HG03095 (cell line): ENCODE data around the gene SDR42E2.
"Not testable (repeated sequence)": the region's sequence is repeated elsewhere in the genome, so short reads cannot be mapped to it uniquely, and the experiment has no call there.

Experiments used
- ATAC-seq: cut with Tn5 transposase; IDR thresholded peaks from one replicate; pipeline ENCODE4 v1.9.1; 2021; ENCODE audit warnings: moderate library complexity; ENCODE audit not compliant: unreplicated experiment

SDR42E2 gene

GRCh38 chr16:22161999-22162655, at the start of gene SDR42E2:
Gene SDR42E2, plus strand, starts transcription at chr16:22162506. Its CDS starts 3,077 bp downstream, at chr16:22165583.
- no peak for ATAC-seq

- ATAC-seq: no peak
Observed at GRCh38 chr16:22116095-22116700, 46.1 kb upstream of the SDR42E2 start.

DNA sequence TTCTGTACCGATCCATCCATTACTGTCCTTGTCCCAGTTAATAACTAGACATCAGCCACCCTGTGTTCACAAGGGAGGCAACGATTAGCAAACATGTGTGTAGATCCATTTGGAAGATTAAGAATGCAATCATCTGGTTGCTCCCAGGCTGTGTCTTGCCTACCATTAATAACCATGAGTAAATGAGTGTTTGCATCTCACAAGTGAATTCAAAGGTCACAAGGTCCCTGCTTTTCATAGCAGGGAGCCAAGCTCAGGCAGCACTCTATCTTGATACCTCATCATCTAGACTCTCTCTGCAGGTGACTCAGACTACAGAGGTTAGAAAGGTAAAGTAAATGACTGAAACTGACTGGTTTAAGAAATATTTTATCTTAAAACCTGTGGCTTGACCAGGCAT, 44.7 kb upstream of the SDR42E2 start:
- no peak for ATAC-seq

DNA sequence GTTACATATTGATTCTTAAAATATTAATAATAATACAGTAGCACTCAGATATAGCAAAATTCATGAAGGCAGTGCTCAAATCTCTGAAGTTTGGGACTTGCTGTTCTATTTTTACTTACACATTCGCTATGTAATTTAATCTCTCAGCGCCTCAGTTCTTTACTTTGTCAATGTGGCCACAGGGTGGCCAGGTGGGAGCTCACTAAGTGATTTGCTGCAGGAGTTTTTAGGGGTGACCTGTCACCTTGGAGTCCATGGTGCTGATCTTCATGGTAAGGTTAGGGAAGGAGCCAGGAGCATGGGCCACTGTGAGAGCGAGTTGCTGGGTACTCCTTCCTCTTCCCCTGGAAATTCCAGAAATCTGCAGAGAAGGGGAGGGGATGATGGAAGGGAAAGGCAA, 41.9 kb upstream of the SDR42E2 start:
- no peak for ATAC-seq

- no peak for ATAC-seq
Observed at GRCh38 chr16:22122239-22122638, 40.1 kb upstream of the SDR42E2 start.

GRCh38 chr16:22123146-22123545, 39.2 kb upstream of the SDR42E2 start:
- ATAC-seq: no peak

DNA sequence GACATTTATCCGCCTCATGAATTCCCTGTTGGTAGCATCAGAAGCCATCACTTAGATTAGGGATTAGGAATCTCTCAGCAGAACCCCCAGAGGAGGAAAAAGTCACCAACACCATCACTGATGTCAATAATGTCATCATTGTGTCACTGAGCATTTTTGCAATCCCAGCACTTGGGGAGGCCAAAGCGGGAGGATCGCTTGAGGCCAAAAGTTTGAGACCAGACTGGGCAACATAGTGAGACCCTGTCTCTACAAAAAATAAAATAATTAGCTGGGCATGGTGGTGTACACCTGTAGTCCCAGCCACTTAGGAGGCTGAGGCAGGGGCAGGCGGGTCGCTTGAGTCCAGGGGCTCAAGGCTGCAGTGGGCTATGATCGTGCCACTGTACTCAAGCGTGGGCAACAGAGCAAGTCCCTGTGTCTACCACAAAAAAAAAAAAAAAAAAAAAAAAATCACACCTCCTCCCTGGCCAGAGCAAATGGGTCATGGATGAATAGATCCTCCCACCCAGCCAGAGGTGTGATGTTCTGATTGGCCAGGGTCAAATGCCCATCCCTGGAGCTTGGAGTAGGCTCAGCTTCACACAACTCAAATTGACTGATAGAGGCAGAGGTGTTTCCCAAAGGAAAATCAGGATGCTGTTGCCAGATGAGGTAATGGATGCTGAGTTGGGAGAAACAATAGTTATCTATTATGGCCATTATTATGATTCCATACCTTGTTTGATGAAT, 38.4 kb upstream of the SDR42E2 start:
- ATAC-seq: no peak

DNA sequence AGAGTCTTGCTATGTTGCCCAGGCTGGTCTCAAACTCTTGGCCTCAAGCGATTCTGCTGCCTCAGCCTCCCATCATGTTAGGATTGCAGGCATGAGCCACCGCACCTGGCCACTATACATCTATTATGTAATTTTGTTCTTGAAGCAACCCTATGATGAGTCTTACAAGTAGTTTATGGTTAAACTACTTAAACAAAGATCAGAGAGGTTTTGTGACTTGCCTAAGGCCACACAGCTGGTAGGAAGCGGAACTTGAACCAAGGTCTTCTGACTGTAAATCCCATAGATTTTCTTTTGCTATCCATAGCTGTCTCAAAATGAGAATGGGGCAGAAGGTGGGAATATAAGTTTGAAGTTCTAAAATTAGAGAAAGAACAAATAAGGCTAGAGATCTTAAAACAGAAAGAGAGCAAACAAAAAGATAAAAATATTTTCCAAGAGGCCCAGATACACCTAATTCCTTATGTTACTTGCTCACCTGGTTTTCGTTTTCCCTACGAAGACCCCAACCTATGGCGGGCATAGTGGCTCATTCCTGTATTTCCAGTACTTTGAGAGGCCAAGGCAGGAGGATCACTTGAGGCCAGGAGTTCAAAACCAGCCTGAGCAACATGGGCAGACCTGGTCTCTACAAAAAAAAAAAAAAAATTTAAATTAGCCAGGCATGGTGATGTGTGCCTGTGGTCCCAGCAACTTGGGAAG, 37.6 kb upstream of the SDR42E2 start:
- ATAC-seq: no peak

- no peak for ATAC-seq
Observed at GRCh38 chr16:22126037-22126558, 36.2 kb upstream of the SDR42E2 start.

GRCh38 chr16:22128537-22128936, 33.8 kb upstream of the SDR42E2 start:
- ATAC-seq: not testable (repeated sequence)

GRCh38 chr16:22130528-22130927, 31.8 kb upstream of the SDR42E2 start:
- ATAC-seq: no peak

DNA sequence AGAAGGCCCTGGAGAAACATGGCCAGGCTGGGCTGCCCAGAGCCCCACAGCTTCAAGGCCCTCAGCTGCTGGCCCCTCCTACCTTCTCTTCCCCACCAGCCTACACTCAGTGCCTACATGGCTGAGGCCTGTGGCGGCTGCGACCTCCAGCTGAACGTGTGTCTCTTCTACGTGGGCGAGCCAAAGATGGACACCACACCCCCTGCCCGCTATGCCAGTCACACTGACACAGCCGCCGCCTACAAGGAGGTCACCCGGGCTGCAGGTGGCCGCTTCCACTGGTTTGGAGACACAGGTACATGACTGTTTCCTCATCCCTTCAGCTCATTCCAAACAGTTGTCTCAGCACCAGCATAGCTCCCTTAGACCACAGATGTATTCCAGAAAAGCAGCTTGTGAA, 29.5 kb upstream of the SDR42E2 start:
- no peak for ATAC-seq

- ATAC-seq: no peak
Observed at GRCh38 chr16:22138482-22138881, 23.8 kb upstream of the SDR42E2 start.

- ATAC-seq: no peak
Observed at GRCh38 chr16:22139008-22139407, 23.3 kb upstream of the SDR42E2 start.

- ATAC-seq: no peak
Observed at GRCh38 chr16:22139732-22140131, 22.6 kb upstream of the SDR42E2 start.

GRCh38 chr16:22141767-22142166, 20.5 kb upstream of the SDR42E2 start:
- no peak for ATAC-seq

GRCh38 chr16:22144520-22144919, 17.8 kb upstream of the SDR42E2 start:
- ATAC-seq: no peak

GRCh38 chr16:22147853-22148252, 14.5 kb upstream of the SDR42E2 start:
- no peak for ATAC-seq

- ATAC-seq: no peak
Observed at GRCh38 chr16:22151246-22151998, 10.9 kb upstream of the SDR42E2 start.

GRCh38 chr16:22152316-22152715, 10.0 kb upstream of the SDR42E2 start:
- no peak for ATAC-seq

DNA sequence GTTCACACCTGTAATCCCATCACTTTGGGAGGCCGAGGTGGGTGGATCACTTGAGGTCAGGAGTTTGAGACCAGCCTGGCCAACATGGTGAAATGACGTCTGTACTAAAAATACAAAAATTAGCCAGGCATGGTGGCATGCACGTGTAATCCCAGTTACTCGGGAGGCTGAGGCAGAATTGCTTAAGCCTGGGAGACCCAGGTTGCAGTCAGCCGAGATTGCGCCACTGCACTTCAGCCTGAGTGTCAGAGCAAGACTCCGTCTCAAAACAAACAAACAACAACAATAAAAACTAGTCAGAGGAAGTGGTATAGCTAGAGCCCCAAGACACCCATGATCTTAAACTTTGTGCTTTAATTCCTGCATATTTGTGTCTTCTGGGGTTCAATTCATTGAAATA, 9.2 kb upstream of the SDR42E2 start:
- ATAC-seq: not testable (repeated sequence)
